A549 (cell line): Measurements from ENCODE around the gene RAD51B. TPM values are rescaled to one million over a fixed set of nuclear protein-coding genes. Genes with fewer than 3 reads are reported as not detected.

Experiments
- BHLHE40 ChIP-seq: IDR thresholded peaks from 2 replicates; pipeline ENCODE4 v1.6.1; 2012; ENCODE audit warnings: low read depth, low read length, inconsistent platforms
- CBX2 ChIP-seq: fragments of 200-600 bp; sonication (generic); IDR thresholded peaks from 2 replicates; pipeline ENCODE4 v1.6.1; 2016; ENCODE audit warnings: low read depth, mild to moderate bottlenecking, borderline replicate concordance
- CBX8 ChIP-seq: fragments of 200-600 bp; sonication (generic); IDR thresholded peaks from 2 replicates; pipeline ENCODE4 v1.6.1; 2016
- CEBPB ChIP-seq, 2 experiments: fragments of >200 bp in 1 of 2; sonication (Bioruptor Twin) in 1 of 2; formaldehyde crosslinking in 1 of 2; IDR thresholded peaks; 2 replicates each; pipeline ENCODE4 v1.6.1; 2012 to 2016
- CHD2 ChIP-seq: fragments of 150-350 bp; IDR thresholded peaks from 2 replicates; pipeline ENCODE4 v1.6.1; 2014; ENCODE audit warnings: low read length; ENCODE audit not compliant: partially characterized antibody
- CHD4 ChIP-seq: fragments of 200-600 bp; sonication (generic); IDR thresholded peaks from 2 replicates; pipeline ENCODE4 v1.6.1; 2016; ENCODE audit warnings: antibody characterized with exemption, mild to moderate bottlenecking, borderline replicate concordance
- EHF ChIP-seq: fragments of 250-450 bp; sonication (Bioruptor Pico); IDR thresholded peaks from 2 replicates; pipeline ENCODE4 v1.5.0; 2020; ENCODE audit warnings: mild to moderate bottlenecking
- FOSB ChIP-seq: fragments of 250-450 bp; sonication (Bioruptor Pico); IDR thresholded peaks from 2 replicates; pipeline ENCODE4 v1.5.0; 2020; ENCODE audit warnings: mild to moderate bottlenecking, moderate library complexity
- FOSL2 ChIP-seq, 2 experiments: fragments of 450-650 bp in 1 of 2; fragments of >200 bp in 1 of 2; sonication (Bioruptor Twin) in 1 of 2; formaldehyde crosslinking; IDR thresholded peaks; 2 replicates each; pipeline versions ENCODE4 v1.5.0 to v1.6.1; 2016 to 2020; ENCODE audit warnings: mild to moderate bottlenecking in 1 of 2, moderate library complexity in 1 of 2
- HEYL ChIP-seq: fragments of 250-450 bp; sonication (Bioruptor Pico); IDR thresholded peaks from 2 replicates; pipeline ENCODE4 v1.8.0; 2021; ENCODE audit warnings: mild to moderate bottlenecking, moderate library complexity
- HOXA7 ChIP-seq: fragments of 250-450 bp; sonication (Bioruptor Pico); IDR thresholded peaks from 2 replicates; pipeline ENCODE4 v1.5.0; 2020; ENCODE audit warnings: mild to moderate bottlenecking, moderate library complexity
- HOXB13 ChIP-seq: fragments of 250-450 bp; sonication (Bioruptor Pico); IDR thresholded peaks from 2 replicates; pipeline ENCODE4 v1.5.0; 2020; ENCODE audit warnings: low read depth, mild to moderate bottlenecking, moderate library complexity
- JUN ChIP-seq, 2 experiments: fragments of >200 bp; sonication (Bioruptor Twin); formaldehyde crosslinking; IDR thresholded peaks; 2 replicates in 1 of 2; 3 replicates in 1 of 2; pipeline ENCODE4 v1.6.1; 2016 to 2017
- JUNB ChIP-seq: fragments of >200 bp; sonication (Bioruptor Twin); formaldehyde crosslinking; IDR thresholded peaks from 2 replicates; pipeline ENCODE4 v1.6.1; 2016
- KDM5A ChIP-seq: fragments of 200-600 bp; sonication (generic); IDR thresholded peaks from 2 replicates; pipeline ENCODE4 v1.6.1; 2016; ENCODE audit warnings: antibody characterized with exemption, mild to moderate bottlenecking
- PHF8 ChIP-seq: fragments of 200-600 bp; sonication (generic); IDR thresholded peaks from 2 replicates; pipeline ENCODE4 v1.6.1; 2016; ENCODE audit warnings: low read depth, mild to moderate bottlenecking, antibody characterized with exemption, moderate library complexity, borderline replicate concordance
- POLR2A ChIP-seq: IDR thresholded peaks from 2 replicates; pipeline ENCODE4 v1.6.1; 2012; ENCODE audit warnings: mild to moderate bottlenecking, low read length
- POLR2AphosphoS2 ChIP-seq: conservative IDR thresholded peaks from 2 replicates; pipeline ENCODE4 v1.6.1; 2012; ENCODE audit warnings: low read length, improper control_type of control experiment, inconsistent platforms
- RARB ChIP-seq: fragments of 250-450 bp; sonication (Bioruptor Pico); IDR thresholded peaks from 2 replicates; pipeline ENCODE4 v1.8.0; 2021; ENCODE audit warnings: mild to moderate bottlenecking, moderate library complexity
- RCOR1 ChIP-seq: fragments of 150-350 bp; IDR thresholded peaks from 2 replicates; pipeline ENCODE4 v1.6.1; 2014; ENCODE audit warnings: antibody characterized with exemption, low read length, low read depth
- SMC3 ChIP-seq: fragments of >200 bp; sonication (Bioruptor Twin); formaldehyde crosslinking; IDR thresholded peaks from 3 replicates; pipeline ENCODE4 v1.6.1; 2018; ENCODE audit warnings: inconsistent platforms
- TFCP2L1 ChIP-seq: fragments of 250-450 bp; sonication (Bioruptor Pico); IDR thresholded peaks from 2 replicates; pipeline ENCODE4 v1.5.0; 2021; ENCODE audit warnings: mild to moderate bottlenecking
- ZFP36 ChIP-seq: fragments of 450-650 bp; IDR thresholded peaks from 2 replicates; pipeline ENCODE4 v1.6.1; 2014; ENCODE audit warnings: borderline replicate concordance; ENCODE audit not compliant: partially characterized antibody
- ZSCAN20 ChIP-seq: fragments of 250-450 bp; sonication (Bioruptor Pico); IDR thresholded peaks from 2 replicates; pipeline ENCODE4 v1.8.0; 2022; ENCODE audit warnings: mild to moderate bottlenecking, moderate library complexity
- polyA plus RNA-seq, 4 experiments: library from polyadenylated mRNA; depleted of rRNA in 3 of 4; stranded (reverse); fragments of >200 nt; fragmentation: RNase III in 1 of 4; extraction: RNeasy Plus Mini Kit Qiagen cat#74134 plus additional on column Dnase treatment in 1 of 4; gene quantifications; 2 replicates in 3 of 4; 3 replicates in 1 of 4; pipeline ENCODE4 v1.2.3, GENCODE V29; 2011 to 2017
- TF ChIP-seq, protein P1 (sequence below): fragments of 150-350 bp; IDR thresholded peaks from 2 replicates; pipeline ENCODE4 v1.6.1; 2014; ENCODE audit warnings: low read depth, mild to moderate bottlenecking, low read length
- TF ChIP-seq, protein P2 (sequence below): fragments of 200-600 bp; sonication (generic); IDR thresholded peaks from 2 replicates; pipeline ENCODE4 v1.6.1; 2016; ENCODE audit warnings: antibody characterized with exemption, mild to moderate bottlenecking, moderate library complexity
- TF ChIP-seq, protein P3 (sequence below): fragments of >200 bp; sonication (Bioruptor Twin); formaldehyde crosslinking; IDR thresholded peaks from 2 replicates; pipeline ENCODE4 v1.6.1; 2016
- TF ChIP-seq, protein P4 (sequence below): IDR thresholded peaks from 2 replicates; pipeline ENCODE4 v1.6.1; 2012; ENCODE audit warnings: low read depth, borderline replicate concordance
- TF ChIP-seq, protein P5 (sequence below): fragments of >200 bp; sonication (Bioruptor Twin); formaldehyde crosslinking; IDR thresholded peaks from 3 replicates; pipeline ENCODE4 v1.6.1; 2016
- TF ChIP-seq, protein P6 (sequence below): fragments of >200 bp; sonication (Bioruptor Twin); formaldehyde crosslinking; IDR thresholded peaks from 3 replicates; pipeline ENCODE4 v1.5.1; 2016
- TF ChIP-seq, protein P7 (sequence below): fragments of 250-450 bp; sonication (Bioruptor Pico); IDR thresholded peaks from 2 replicates; pipeline ENCODE4 v1.5.0; 2021; ENCODE audit warnings: mild to moderate bottlenecking, moderate library complexity, borderline replicate concordance

The RAD51B gene
- polyA plus RNA-seq, 2 of the 4 experiments (the other 2 are of a cell fraction), result 7.2 to 10.8 TPM

DNA sequence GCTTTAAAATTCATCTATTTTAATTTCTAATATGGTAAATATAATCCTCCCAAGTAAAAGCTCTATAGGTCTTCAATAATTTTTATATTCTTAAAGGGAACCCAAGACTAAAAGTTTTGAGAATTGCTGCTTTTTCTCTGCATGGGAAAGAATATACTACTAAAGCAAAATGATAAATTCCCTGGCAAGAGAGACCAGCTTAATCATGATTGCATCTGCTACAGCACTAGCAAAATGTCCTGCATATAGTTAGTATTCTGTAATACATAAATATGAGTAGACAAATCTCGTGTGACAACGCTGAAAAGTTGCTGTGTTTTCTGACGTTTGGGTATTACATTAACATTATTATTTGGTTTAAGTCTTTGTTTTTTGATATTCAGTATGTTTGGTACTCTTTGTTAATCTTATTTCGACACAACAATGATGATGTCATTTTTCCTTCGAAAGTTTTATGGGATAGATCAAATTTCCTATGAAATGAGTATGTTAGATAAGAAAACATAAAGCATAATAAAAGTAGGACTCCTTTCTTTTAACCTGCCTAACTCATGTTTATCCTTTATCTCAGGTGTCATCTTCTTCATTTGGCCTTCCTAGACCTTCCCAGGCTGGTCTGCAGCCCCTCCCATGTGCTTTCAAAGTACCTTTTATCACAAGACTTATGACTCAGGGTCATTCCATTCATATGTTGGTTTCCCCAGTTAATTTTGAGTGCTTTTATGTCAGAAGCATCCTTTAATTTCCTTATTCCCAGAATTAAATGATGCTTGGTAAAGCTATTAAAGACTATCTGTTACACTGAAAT, 321.9 kb downstream of the RAD51B start (continued):
- TF ChIP-seq SMC3 (peak; percentile 46; the same call in 2 of the 3 replicates), KDM5A (no peak), HOXB13 (CRISPR knock-in tag) (peak; percentile 72; the same call in 1 of the 2 replicates), CBX2 (no peak), CHD4 (no peak), FOSB (CRISPR knock-in tag) (0 out of 2 replicates have a peak, but pooled peaks have one; percentile 3), CBX8 (no peak), HEYL (CRISPR knock-in tag) (peak; percentile 72; the same call in 1 of the 2 replicates), FOSL2 (IDR thresholded peaks at IDR 0.05) (peak; percentile 67; the same call in 1 of the 2 replicates), FOSL2 (CRISPR knock-in tag; IDR thresholded peaks at IDR 0.05) (peak; percentile 77), CHD2 (no peak), TFCP2L1 (CRISPR knock-in tag) (no peak), BHLHE40 (no peak), HOXA7 (0 out of 2 replicates have a peak, but pooled peaks have one; percentile 35), ZSCAN20 (CRISPR knock-in tag) (no peak), ZFP36 (no peak), JUN (IDR thresholded peaks at IDR 0.05) (peak; percentile 73 to 94; a peak in 4 of 5 replicates), CEBPB (IDR thresholded peaks at IDR 0.05) (peak; percentile 85 to 88), RCOR1 (no peak), POLR2AphosphoS2 (no peak), EHF (CRISPR knock-in tag) (no peak), JUNB (peak; percentile 89), RARB (CRISPR knock-in tag) (peak; percentile 67; the same call in 1 of the 2 replicates), POLR2A (no peak), PHF8 (no peak)
- TF ChIP-seq, protein P1, sequence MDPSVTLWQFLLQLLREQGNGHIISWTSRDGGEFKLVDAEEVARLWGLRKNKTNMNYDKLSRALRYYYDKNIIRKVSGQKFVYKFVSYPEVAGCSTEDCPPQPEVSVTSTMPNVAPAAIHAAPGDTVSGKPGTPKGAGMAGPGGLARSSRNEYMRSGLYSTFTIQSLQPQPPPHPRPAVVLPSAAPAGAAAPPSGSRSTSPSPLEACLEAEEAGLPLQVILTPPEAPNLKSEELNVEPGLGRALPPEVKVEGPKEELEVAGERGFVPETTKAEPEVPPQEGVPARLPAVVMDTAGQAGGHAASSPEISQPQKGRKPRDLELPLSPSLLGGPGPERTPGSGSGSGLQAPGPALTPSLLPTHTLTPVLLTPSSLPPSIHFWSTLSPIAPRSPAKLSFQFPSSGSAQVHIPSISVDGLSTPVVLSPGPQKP, result no peak
- TF ChIP-seq, protein P2, sequence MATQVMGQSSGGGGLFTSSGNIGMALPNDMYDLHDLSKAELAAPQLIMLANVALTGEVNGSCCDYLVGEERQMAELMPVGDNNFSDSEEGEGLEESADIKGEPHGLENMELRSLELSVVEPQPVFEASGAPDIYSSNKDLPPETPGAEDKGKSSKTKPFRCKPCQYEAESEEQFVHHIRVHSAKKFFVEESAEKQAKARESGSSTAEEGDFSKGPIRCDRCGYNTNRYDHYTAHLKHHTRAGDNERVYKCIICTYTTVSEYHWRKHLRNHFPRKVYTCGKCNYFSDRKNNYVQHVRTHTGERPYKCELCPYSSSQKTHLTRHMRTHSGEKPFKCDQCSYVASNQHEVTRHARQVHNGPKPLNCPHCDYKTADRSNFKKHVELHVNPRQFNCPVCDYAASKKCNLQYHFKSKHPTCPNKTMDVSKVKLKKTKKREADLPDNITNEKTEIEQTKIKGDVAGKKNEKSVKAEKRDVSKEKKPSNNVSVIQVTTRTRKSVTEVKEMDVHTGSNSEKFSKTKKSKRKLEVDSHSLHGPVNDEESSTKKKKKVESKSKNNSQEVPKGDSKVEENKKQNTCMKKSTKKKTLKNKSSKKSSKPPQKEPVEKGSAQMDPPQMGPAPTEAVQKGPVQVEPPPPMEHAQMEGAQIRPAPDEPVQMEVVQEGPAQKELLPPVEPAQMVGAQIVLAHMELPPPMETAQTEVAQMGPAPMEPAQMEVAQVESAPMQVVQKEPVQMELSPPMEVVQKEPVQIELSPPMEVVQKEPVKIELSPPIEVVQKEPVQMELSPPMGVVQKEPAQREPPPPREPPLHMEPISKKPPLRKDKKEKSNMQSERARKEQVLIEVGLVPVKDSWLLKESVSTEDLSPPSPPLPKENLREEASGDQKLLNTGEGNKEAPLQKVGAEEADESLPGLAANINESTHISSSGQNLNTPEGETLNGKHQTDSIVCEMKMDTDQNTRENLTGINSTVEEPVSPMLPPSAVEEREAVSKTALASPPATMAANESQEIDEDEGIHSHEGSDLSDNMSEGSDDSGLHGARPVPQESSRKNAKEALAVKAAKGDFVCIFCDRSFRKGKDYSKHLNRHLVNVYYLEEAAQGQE, result no peak
- TF ChIP-seq, protein P3, sequence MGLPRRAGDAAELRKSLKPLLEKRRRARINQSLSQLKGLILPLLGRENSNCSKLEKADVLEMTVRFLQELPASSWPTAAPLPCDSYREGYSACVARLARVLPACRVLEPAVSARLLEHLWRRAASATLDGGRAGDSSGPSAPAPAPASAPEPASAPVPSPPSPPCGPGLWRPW, result no peak
- TF ChIP-seq, protein P4, sequence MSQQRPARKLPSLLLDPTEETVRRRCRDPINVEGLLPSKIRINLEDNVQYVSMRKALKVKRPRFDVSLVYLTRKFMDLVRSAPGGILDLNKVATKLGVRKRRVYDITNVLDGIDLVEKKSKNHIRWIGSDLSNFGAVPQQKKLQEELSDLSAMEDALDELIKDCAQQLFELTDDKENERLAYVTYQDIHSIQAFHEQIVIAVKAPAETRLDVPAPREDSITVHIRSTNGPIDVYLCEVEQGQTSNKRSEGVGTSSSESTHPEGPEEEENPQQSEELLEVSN, result no peak
- TF ChIP-seq, protein P5, sequence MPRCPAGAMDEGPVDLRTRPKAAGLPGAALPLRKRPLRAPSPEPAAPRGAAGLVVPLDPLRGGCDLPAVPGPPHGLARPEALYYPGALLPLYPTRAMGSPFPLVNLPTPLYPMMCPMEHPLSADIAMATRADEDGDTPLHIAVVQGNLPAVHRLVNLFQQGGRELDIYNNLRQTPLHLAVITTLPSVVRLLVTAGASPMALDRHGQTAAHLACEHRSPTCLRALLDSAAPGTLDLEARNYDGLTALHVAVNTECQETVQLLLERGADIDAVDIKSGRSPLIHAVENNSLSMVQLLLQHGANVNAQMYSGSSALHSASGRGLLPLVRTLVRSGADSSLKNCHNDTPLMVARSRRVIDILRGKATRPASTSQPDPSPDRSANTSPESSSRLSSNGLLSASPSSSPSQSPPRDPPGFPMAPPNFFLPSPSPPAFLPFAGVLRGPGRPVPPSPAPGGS, result peak; percentile 44; the same call in 1 of the 3 replicates
- TF ChIP-seq, protein P6, sequence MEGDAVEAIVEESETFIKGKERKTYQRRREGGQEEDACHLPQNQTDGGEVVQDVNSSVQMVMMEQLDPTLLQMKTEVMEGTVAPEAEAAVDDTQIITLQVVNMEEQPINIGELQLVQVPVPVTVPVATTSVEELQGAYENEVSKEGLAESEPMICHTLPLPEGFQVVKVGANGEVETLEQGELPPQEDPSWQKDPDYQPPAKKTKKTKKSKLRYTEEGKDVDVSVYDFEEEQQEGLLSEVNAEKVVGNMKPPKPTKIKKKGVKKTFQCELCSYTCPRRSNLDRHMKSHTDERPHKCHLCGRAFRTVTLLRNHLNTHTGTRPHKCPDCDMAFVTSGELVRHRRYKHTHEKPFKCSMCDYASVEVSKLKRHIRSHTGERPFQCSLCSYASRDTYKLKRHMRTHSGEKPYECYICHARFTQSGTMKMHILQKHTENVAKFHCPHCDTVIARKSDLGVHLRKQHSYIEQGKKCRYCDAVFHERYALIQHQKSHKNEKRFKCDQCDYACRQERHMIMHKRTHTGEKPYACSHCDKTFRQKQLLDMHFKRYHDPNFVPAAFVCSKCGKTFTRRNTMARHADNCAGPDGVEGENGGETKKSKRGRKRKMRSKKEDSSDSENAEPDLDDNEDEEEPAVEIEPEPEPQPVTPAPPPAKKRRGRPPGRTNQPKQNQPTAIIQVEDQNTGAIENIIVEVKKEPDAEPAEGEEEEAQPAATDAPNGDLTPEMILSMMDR, result no peak
- TF ChIP-seq, protein P7, sequence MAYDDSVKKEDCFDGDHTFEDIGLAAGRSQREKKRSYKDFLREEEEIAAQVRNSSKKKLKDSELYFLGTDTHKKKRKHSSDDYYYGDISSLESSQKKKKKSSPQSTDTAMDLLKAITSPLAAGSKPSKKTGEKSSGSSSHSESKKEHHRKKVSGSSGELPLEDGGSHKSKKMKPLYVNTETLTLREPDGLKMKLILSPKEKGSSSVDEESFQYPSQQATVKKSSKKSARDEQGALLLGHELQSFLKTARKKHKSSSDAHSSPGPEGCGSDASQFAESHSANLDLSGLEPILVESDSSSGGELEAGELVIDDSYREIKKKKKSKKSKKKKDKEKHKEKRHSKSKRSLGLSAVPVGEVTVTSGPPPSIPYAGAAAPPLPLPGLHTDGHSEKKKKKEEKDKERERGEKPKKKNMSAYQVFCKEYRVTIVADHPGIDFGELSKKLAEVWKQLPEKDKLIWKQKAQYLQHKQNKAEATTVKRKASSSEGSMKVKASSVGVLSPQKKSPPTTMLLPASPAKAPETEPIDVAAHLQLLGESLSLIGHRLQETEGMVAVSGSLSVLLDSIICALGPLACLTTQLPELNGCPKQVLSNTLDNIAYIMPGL (CRISPR knock-in tag), result no peak
